HG03175 (cell line): ENCODE data around the gene NRTN.
"Not testable (repeated sequence)": the region's sequence is repeated elsewhere in the genome, so short reads cannot be mapped to it uniquely, and the experiment has no call there.

Experiments
- ATAC-seq: cut with Tn5 transposase; IDR thresholded peaks from one replicate; pipeline ENCODE4 v1.9.1; 2021; ENCODE audit warnings: mild to moderate bottlenecking, moderate library complexity; ENCODE audit not compliant: unreplicated experiment

Gene NRTN

DNA sequence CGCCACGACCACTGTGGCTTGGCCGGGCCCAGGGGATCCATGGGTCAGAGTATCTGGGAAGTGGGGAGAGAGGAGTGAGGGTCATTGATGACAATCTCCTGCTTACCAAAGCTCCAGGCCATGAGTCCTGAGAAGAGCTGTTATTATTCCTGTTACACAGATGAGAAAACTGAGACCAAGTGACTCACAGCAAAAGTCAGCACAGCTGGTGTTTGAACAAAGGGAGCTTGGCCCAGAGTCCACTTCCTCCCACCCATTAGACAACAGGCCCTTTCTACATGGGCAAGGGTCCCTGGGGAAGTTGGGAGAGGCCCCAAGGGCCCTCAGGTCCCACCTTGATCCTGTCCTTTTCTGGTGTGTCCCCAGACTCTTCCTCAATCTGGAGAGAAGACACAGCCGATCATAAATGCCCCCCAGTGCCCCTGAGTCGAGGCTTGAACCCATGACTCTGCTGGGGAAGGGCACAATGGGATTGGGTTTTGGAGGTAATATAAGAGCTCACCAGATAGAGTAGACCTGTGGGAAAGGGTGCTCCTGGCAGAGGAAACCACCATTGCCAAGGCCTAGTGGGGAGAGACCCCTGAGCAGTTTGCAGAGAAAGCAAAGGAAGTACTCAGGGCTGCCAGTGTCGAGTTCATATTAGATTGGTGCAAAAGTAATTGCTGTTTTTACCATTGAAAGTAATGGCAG, 27.8 kb downstream of the NRTN start:
- no peak for ATAC-seq

DNA sequence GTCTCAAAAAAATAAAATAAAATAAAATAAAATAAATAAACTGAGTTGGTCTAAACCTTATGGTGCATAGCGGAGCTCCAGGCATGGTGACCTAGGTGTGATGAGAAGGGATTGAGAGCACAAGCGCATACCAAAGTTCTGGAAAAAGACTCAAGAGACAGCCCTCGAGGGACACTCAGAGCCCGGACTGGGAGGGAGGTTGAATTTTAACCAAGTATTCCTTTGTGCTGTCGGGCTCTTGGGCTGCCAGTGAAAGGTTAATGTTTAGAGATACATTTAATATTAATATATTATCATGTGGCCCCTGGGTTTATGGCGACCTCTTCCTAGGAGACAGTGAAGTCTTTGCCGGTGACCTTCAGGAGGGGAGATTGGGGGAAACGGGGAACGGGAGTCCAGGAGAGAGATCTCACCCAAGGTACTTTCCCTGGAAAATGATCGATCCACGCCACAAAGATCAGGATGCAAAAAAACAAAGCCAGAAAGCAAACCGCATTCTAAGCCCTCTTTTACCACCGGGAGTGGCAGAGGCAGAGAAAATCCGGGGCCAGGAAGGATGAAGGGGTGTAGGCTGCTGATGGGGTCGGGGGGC, 33.0 kb downstream of the NRTN start:
- no peak for ATAC-seq

DNA sequence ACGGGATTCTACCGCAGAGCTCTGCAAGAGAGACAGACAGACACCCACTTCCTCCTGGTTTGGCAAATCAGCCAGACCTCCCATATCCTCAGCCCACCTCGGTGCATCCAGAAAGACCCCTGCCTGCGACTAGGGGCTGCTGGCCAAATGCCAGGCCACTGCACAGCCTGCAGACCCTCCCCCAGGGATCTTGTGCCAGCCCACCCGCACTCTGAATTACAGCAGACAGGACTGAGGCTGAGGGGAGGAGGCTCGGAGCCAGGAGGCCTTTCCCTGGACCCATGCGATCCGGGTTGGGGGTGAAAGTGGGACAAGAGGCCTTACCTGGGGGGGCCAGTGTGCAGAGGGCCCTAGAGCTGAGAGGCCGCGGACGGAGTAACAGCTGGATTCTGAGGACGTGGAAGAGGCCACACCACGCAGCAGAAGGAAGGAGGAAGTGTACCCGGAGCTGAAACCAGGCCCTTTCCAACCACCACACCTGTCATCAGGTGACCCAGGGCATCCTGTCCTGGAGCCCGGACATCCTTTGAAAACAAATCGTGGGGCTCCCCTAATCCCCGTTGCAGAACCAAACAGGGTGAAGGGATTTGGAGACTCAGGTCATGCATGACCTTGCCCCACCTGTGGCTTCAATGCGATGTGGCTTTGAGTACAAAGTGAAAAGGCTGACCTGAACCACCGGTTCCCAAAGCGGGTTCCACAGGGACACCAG, 33.6 kb downstream of the NRTN start:
- no peak for ATAC-seq

- ATAC-seq, result no peak
These were observed 34.5 kb downstream of the NRTN start, which contains the start of gene FUT6 for GRCh38 chr19:5839065-5840017. TSS of gene FUT6 (minus strand) at chr19:5839702. CDS start at chr19:5832567, 7,135 bp downstream.

DNA sequence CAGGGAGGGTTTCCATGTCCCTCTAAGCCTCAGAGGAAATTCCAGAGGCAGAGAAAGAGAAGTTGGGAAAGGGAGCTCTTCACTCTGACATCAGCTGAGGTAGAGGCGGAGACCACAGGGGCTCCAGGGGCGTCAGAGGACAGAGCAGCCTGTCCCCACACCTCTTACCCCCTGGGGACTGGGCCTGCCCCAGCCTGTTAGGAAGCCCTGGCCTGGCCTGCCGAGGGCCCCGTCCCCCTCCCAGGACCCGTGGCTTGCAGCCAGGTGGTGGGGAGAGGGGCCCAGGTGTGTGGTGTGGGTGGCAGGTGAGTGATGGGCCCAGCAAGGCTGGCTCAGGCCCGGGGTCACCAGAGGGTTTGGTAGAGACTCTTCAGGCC, 36.9 kb downstream of the NRTN start:
- not testable (repeated sequence) for ATAC-seq

DNA sequence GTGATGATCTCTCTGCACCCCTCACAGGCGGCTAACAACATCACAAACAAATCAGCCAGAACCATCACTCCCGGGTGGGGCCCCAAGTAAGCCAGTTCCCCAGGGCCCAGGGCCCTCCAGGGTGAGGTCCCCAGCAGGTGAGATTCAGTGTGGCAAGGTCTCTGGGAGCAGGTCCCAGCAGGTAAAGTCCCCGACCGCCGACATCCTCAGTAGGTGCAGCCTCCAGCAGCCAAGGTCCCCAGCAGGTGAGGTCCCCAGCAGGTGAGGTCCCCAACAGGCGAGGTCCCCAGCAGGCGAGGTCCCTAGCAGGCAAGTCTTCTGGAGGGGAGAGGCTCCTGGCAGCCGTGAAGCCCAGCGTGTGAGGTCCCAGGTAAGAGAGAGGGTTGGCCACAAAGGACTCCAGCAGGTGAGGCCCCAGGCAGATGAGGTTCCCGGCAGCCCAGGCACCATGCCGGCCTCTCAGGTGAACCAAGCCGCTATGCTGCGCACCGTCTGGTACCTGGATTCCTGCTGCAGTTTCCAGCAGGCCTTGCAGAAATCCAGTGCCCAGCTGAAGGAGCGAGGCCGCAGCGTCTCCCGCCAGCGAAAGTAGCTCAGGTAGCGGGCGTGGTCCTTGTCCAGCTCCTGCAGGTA, 38.5 kb downstream of the NRTN start:
- no peak for ATAC-seq

DNA sequence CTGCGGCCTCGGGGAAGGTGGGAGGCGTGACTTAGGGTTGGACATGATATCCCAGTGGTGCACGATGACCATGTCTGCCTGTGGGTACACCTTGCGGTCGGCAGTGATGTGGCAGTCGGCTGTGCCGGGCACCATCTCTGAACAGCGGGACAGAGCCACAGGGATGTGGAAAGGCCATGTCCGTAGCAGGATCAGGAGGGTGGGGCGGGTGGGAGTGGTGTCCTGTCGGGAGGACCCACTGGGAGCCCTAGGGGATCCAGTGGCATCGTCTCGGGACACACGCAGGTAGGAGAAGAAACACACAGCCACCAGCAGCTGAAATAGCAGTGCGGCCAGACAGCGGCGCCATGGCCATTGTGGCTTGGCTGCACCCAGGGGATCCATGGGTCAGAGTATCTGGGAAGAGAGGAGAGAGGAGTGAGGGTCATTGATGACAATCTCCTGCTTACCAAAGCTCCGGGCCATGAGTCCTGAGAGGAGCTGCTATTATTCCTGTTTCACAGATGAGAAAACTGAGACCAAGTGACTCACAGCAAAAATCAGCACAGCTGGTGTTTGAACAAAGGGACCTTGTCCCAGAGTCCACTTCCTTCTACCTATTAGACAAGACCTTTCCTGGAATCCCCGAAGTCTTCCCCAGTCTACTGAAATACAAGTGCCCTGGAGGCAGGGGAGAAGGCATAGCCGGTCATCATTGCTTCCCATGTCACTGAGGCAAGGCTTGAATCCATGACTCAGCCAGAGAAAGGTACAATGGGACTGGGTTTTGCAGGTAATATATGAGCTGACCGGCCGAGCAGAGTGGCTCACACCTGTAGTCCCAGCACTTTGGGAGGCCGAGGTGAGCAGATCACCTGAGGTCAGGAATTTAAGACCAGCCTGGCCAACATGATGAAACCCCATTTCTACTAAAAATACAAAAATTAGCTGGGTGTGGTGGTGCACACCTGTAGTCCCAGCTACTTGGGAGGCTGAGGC, 39.9 kb downstream of the NRTN start:
- ATAC-seq, result no peak

DNA sequence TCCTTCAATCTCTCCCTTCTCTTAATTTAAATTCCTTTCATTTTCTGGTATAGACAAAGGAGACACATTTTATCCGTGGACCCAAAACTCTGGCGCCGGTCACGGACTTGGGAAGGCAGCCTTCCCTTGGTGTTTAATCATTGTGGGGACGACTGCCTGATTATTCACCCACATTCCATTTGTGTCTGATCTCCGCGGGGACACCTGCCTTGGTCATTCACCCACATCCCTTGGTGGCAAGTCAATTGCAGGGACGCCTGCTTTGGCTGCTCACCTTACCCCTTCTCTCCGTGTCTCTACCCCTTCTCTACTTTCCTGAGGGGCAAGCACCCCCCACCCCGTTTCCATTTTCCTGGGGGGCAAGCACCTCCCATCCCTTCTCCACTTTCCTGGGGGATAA, 43.0 kb downstream of the NRTN start:
- not testable (repeated sequence) for ATAC-seq

- ATAC-seq, result not testable (repeated sequence)
These were observed 43.8 kb downstream of the NRTN start for GRCh38 chr19:5848621-5849020.

DNA sequence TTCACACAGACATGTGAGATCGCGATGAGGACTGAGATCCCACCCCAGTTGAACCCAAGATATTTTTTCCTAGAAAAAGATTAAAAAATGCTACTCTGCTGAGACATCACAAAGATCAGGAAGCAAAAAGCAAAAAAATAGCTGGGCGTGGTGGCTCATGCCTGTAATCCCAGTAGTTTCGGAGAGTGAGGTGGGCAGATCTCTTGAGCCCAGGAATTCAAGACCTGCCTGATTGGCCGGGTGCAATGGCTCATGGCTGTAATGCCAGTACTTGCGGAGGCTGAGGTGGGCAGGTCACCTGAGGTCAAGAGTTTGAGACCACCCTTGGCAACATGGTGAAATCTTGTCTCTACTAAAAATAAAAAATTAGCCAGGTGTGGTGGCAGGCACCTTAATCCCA, 45.3 kb downstream of the NRTN start:
- no peak for ATAC-seq

- ATAC-seq, result no peak
These were observed 46.0 kb downstream of the NRTN start for GRCh38 chr19:5850743-5851293.

DNA sequence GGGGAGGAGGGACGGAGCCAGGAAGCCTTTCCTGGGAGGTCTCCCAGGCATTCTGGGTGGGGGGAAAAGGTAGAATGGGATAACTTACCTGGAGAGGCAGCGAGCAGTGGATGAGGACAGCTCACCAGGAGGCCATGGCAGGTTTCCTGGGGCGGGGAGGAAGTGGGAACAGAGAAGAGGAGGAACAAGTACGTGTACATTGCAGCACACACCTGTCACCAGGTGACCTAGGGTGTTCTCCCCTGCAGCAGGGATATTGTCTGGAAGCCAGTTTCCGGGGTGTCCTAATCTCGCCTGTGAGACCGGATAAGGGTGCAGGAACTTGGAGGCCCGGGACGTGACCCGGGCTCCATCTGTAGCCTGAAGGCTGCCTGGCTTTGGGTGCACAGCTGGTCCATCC, 46.4 kb downstream of the NRTN start, which contains the start of gene FUT3:
Gene FUT3 (minus strand): TSS at position 148 of the 400 bp plus-strand sequence.
- no peak for ATAC-seq

GRCh38 chr19:5854121-5854520, 49.3 kb downstream of the NRTN start:
- ATAC-seq, result not testable (repeated sequence)

- ATAC-seq, result not testable (repeated sequence)
These were observed 50.3 kb downstream of the NRTN start for GRCh38 chr19:5855151-5855550.

DNA sequence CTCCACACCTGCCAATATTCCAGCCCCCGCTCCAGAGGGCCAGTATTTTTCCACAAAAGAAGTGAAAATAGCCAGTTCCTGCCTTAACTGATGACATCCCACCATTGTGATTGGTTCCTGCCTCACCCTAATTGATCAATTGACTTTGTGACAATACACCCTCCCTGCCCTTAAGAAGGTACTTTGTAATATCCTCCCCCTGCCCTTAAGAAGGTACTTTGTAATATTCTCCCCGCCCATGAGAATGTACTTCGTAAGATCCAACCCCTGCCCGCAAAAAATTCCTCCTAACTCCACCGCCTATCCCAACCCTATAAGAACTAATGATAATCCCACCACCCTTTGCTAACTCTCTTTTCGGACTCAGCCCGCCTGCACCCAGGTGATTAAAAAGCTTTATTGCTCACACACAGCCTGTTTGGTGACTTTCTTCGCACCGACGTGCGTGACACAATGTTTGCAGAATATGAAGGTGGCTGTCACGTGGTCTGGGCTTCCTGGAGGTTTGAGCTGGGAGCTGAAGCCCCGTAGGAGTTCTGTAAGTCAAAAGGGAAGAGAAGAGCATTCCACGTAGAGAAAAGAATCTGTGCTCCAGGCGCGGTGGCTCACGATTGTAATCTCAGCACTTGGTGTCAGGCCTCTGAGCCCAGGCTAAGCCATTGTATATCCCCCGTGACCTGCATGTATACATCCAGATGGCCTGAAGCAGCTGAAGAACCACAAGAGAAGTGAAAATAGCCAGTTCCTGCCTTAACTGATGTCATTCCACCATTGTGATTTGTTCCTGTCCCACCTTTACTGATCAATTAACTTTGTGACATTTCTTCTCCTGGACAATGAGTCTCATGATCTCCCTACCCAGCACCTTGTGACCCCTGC, 52.6 kb downstream of the NRTN start:
- no peak for ATAC-seq

DNA sequence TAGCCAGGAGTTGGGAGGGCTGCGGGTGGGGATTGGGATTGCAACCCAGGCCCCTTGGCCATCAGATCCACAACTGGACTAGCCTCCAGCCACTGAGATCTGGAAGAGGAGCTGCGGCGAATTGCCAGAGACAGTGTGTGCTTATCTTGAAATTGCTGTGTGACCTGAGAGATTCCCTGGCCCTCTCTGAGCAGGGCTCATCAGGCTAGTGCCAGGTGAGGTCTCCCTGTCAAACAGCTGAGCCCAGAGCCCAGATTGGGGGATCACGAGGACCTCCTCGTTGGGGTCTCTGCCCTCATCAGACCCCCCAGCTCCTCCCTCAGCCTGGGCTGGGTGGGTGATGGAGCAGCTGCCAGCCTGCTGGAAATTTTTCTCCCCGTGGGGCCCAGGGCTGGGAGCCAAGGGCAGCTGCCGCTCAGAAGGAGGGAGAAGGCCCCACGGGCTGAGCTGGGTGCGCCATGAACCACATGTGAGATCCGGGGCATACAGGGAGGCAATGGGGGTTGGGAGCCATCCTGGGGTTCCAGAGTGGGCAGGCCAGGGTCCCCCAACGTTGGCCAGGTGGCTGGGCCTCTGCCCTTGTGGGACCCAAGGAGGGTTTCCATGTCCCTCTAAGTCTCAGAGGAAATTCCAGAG, 58.3 kb downstream of the NRTN start:
- ATAC-seq, result no peak

DNA sequence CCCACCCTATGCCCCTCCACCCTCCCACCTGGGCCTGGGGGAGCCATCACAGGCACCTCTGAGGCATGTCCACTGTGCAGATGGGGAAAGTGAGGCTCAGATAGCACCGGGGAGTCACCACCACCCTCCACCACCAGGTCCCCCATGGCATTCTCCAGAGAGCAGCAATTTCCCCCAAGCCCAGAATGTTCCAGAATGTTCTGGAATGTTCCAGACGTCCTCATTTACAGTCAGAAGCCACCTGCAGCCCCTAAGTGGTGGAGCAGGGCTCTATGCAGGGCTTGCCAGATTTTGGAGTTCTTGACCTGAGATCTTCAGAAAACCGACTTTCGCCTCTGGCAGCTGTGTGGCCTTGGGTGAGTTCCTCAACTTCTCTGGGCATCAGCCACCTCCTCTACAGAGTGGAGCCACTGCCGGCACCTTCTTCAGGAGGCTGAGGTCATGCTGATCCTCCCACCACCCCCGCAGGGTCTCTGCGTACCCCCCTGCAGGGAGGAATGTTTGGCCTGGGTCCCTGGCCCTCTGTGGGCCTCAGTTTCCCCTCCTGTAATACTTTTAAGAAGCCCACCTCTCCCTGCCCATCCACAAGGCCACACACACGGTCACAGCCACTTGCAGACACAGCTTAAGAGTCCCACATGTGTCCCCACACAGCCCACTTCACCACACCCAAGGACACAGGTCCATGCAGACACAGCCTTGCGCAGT, 59.3 kb downstream of the NRTN start:
- ATAC-seq, result no peak
